Measurements from ENCODE around the gene CLEC9A. TPM values are rescaled to one million over a fixed set of nuclear protein-coding genes. Genes with fewer than 3 reads are reported as not detected.

CLEC9A gene
- total and polyA plus RNA-seq, 10 of the 15 experiments (the other 5 are each of a cell fraction or from before 2014, with no cell fraction given) = not detected

- in situ Hi-C loops (cut with MboI) = no loop called here
- ATAC-seq = no peak
These were observed 31.5 kb upstream of the CLEC9A start, which contains the start of gene CLEC1B for GRCh38 chr12:9999016-9999415. CLEC1B (minus strand) TSS chr12:9999121; CDS start chr12:9999100, 21 bp downstream.

DNA sequence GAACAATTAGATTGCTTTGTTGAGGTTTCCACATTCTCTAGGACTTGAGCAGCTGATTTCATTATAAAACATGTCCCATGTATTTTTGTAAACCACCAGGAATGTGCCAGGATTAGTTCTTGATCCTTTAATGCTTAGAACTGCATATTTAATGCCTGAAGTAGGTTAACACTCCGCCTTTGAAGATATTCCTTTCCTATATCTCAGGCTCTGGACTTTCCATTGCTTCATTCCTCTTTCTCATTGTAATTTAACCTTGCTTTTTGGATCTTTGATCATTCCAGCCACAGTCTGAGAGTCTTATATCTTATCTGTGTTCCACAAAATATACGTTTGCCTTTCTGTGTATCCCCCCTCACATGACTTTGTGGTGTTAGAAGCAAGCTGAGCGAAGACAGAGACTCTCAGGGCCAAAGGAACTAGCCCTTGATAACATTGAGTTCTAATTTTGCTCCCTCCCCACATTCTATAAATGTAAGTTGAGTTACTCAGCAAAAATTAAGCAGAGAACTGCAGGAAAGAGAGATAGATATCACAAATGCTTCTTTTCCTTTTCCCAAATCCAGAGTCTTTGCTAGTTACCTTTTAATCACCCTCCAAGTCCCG, 29.2 kb upstream of the CLEC9A start:
- H3K9me3 ChIP-seq (replicated peaks; ENCODE audit: control insufficient read depth, insufficient read depth, low read length) = no peaks in the 10 kb centered on the region
- FAIRE-seq = no peak
- no peak overlapping the region for H3K4me2 ChIP-seq (ENCODE audit: control insufficient read depth, insufficient read depth)
- H4K20me1 ChIP-seq (ENCODE audit: control insufficient read depth, insufficient read depth) = no peaks in the 10 kb centered on the region
- no peak for ATAC-seq
- 19% methylated on average over 4 of the region's 4 CpGs for WGBS (ENCODE audit: insufficient coverage, insufficient replicate concordance, low lambda C conversion rate, missing lambda C conversion rate)
- H2AFZ ChIP-seq (ENCODE audit: control insufficient read depth, low read depth, low read length) = no peak overlapping the region
- TF ChIP-seq SMC3 (IDR thresholded peaks at IDR 0.05; ENCODE audit: borderline replicate concordance, low read length) (no peak), EED (IDR thresholded peaks at IDR 0.05; ENCODE audit: low read depth) (no peak)
- intact Hi-C loops (cut with micrococcal nuclease; ENCODE audit: unreplicated experiment) (no loop called here), in situ Hi-C loops (cut with MboI) (no loop called here)
- DNase-seq (ENCODE audit: low read depth, low spot score) = no peak
- ChIA-PET RAD21 (ENCODE audit: unreplicated experiment) (interaction anchor here (1.2 kb wide), 1 partner anchor 29 kb away, joined by 3 read pairs; the partner anchor contains the start of gene CLEC9A), POLR2A (no interaction called here), CTCF (no interaction called here), SMC1A (ENCODE audit: uncharacterized antibody, unreplicated experiment) (interaction anchor here (1.1 to 2.4 kb wide), 2 partner anchors 10 to 24 kb away, joined by 3 to 10 read pairs; partner anchors contain the start of gene CLEC12B)
- no peaks in the 10 kb centered on the region for H3K36me3 ChIP-seq (ENCODE audit: control insufficient read depth in 2 of 2, insufficient read depth in 2 of 2, low read length in 1 of 2)
- no TSS peak for BruUV-seq (replicated peaks)
- no peak overlapping the region for H3K9ac ChIP-seq (ENCODE audit: control insufficient read depth, insufficient read depth, low read length)
- no peak overlapping the region for H3K4me3 ChIP-seq
- H3K27ac ChIP-seq (ENCODE audit: control insufficient read depth, insufficient read depth) = no peak overlapping the region
- H3K27me3 ChIP-seq (replicated peaks in 1 of 2; ENCODE audit: control insufficient read depth in 2 of 2, insufficient read depth in 2 of 2, low read length in 1 of 2) = peaks cover 0 to 2% of the 10 kb centered on the region in 2 experiments; a peak in 2 of 4 replicates
- no peaks in the 10 kb centered on the region for H3K79me2 ChIP-seq (ENCODE audit: control insufficient read depth, insufficient read depth, low read length)
- H3K4me1 ChIP-seq (ENCODE audit: control insufficient read depth, insufficient read depth, low read length) = no peaks in the 10 kb centered on the region

More at GRCh38 chr12:9999016-9999415, 31.5 kb upstream of the CLEC9A start, which contains the start of gene CLEC1B:
- Histone ChIP-seq H3K4me1 (ENCODE audit: control insufficient read depth, insufficient read depth, low read length) (no peaks in the 10 kb centered on the region), H4K20me1 (ENCODE audit: control insufficient read depth, insufficient read depth) (no peaks in the 10 kb centered on the region), H3K27ac (ENCODE audit: control insufficient read depth, insufficient read depth) (no peak within 1 kb of the TSS), H3K79me2 (ENCODE audit: control insufficient read depth, insufficient read depth, low read length) (no peaks in the 10 kb centered on the region), H3K27me3 (replicated peaks in 1 of 2; ENCODE audit: control insufficient read depth in 2 of 2, insufficient read depth in 2 of 2, low read length in 1 of 2) (peaks cover 0 to 2% of the 10 kb centered on the region in 2 experiments; a peak in 2 of 4 replicates), H2AFZ (ENCODE audit: control insufficient read depth, low read depth, low read length) (no peak within 1 kb of the TSS), H3K4me3 (no peak within 1 kb of the TSS), H3K4me2 (ENCODE audit: control insufficient read depth, insufficient read depth) (no peak within 1 kb of the TSS), H3K9me3 (replicated peaks; ENCODE audit: control insufficient read depth, insufficient read depth, low read length) (no peaks in the 10 kb centered on the region), H3K9ac (ENCODE audit: control insufficient read depth, insufficient read depth, low read length) (no peak within 1 kb of the TSS), H3K36me3 (ENCODE audit: control insufficient read depth in 2 of 2, insufficient read depth in 2 of 2, low read length in 1 of 2) (no peaks in the 10 kb centered on the region)
- RAD21 ChIA-PET (ENCODE audit: unreplicated experiment) = no interaction called here
- CTCF ChIA-PET = interaction anchor here (0.8 to 1.6 kb wide), 5 partner anchors 9 to 248 kb away, joined by 3 to 5 read pairs (median 3); partner anchors contain the start of genes CLEC12B and CLEC9A
- SMC1A ChIA-PET (ENCODE audit: uncharacterized antibody, unreplicated experiment) = interaction anchor here (1.1 kb wide), 1 partner anchor 9 kb away, joined by 4 read pairs; no protein-coding TSS in a partner anchor
- POLR2A ChIA-PET = no interaction called here
- no peak for DNase-seq (ENCODE audit: low read depth, low spot score)
- 42% methylated on average over 3 of the region's 3 CpGs for WGBS (ENCODE audit: insufficient coverage, insufficient replicate concordance, low lambda C conversion rate, missing lambda C conversion rate)
- no TSS peak for BruUV-seq (replicated peaks)
- intact Hi-C loops (cut with micrococcal nuclease; ENCODE audit: unreplicated experiment) = loop anchor here (2.0 kb wide), 1 partner anchor 40 kb away; no protein-coding TSS in a partner anchor
- FAIRE-seq = no peak
- TF ChIP-seq ASH2L (IDR thresholded peaks at IDR 0.05; ENCODE audit: borderline replicate concordance, low read depth) = no peak

Measured in GM12878 (cell line).